HEK293 (cell line): ENCODE results near the gene NDUFB1.

ENCODE experiments used
- BCL11A ChIP-seq: fragments of 450-650 bp; formaldehyde crosslinking; IDR thresholded peaks from 2 replicates; pipeline ENCODE4 v1.5.1; 2016; ENCODE audit warnings: low read depth, missing biosample characterization, missing genetic modification characterization
- YY1 ChIP-seq: fragments of 450-650 bp; formaldehyde crosslinking; IDR thresholded peaks from 2 replicates; pipeline ENCODE4 v1.5.1; 2018; ENCODE audit warnings: missing biosample characterization, missing genetic modification characterization
- ZNF174 ChIP-seq: fragments of 450-650 bp; formaldehyde crosslinking; IDR thresholded peaks from 2 replicates; pipeline ENCODE4 v1.5.0; 2017; ENCODE audit warnings: missing biosample characterization, mild to moderate bottlenecking, missing genetic modification characterization
- ZNF24 ChIP-seq: fragments of 450-650 bp; formaldehyde crosslinking; IDR thresholded peaks from 2 replicates; pipeline ENCODE4 v1.5.1; 2016; ENCODE audit warnings: missing biosample characterization, missing genetic modification characterization
- ZNF660 ChIP-seq: fragments of 450-650 bp; IDR thresholded peaks from 2 replicates; pipeline ENCODE4 v1.5.1; 2018; ENCODE audit warnings: missing biosample characterization, mild to moderate bottlenecking, missing genetic modification characterization
- TF ChIP-seq, protein P1 (sequence below): fragments of 450-650 bp; formaldehyde crosslinking; IDR thresholded peaks from 2 replicates; pipeline ENCODE4 v1.5.1; 2016; ENCODE audit warnings: missing biosample characterization, missing genetic modification characterization

DNA sequence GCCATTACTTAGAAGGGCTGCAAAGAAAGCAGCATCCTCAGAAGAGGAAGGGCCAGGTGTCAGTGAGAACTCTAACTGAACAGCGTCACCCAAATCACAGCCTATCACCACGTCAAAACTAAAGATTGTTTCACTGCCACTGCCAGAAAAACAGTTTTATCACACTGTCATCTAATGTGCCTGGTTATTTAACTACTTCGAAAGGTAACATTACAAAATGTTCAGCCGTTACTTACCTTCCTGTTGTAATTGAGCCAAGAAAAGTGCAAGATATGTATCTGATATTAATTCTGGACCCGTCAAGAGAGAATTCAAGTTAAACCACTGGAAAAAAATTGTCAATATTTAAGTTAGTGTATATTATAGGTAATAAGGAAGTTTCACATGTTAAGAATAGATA lies 33.0 kb downstream of the NDUFB1 start:
- no peak for TF ChIP-seq BCL11A (tag by site-specific recombination)
- TF ChIP-seq YY1 = no peak
- TF ChIP-seq ZNF24 (tag by site-specific recombination) = no peak
- no peak for TF ChIP-seq ZNF174 (tag by site-specific recombination)
- no peak for TF ChIP-seq ZNF660
- TF ChIP-seq, protein P1, sequence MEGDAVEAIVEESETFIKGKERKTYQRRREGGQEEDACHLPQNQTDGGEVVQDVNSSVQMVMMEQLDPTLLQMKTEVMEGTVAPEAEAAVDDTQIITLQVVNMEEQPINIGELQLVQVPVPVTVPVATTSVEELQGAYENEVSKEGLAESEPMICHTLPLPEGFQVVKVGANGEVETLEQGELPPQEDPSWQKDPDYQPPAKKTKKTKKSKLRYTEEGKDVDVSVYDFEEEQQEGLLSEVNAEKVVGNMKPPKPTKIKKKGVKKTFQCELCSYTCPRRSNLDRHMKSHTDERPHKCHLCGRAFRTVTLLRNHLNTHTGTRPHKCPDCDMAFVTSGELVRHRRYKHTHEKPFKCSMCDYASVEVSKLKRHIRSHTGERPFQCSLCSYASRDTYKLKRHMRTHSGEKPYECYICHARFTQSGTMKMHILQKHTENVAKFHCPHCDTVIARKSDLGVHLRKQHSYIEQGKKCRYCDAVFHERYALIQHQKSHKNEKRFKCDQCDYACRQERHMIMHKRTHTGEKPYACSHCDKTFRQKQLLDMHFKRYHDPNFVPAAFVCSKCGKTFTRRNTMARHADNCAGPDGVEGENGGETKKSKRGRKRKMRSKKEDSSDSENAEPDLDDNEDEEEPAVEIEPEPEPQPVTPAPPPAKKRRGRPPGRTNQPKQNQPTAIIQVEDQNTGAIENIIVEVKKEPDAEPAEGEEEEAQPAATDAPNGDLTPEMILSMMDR (tag by site-specific recombination) = no peak
